Esophagus squamous epithelium (tissue), 4 donors: Measurements from ENCODE around the gene SPOPL.

Source experiments
- CTCF ChIP-seq, 6 experiments: fragments of 450-650 bp in 4 of 6; fragments of 200-600 bp in 2 of 6; sonication (generic) in 2 of 6; IDR thresholded peaks; one replicate each; pipeline ENCODE4 v1.5.1; 2016 to 2019; ENCODE audit warnings: antibody characterized with exemption in 6 of 6, mild to moderate bottlenecking in 4 of 6, moderate library complexity in 4 of 6
- POLR2A ChIP-seq, 4 donors: fragments of 450-650 bp; IDR thresholded peaks; one replicate each; pipeline ENCODE4 v1.6.1; 2017; ENCODE audit warnings: antibody characterized with exemption in 4 of 4, mild to moderate bottlenecking in 4 of 4, moderate library complexity in 3 of 4

GRCh38 chr2:138537170-138537915 is 35.8 kb downstream of the SPOPL start:
- no peak for TF ChIP-seq CTCF (IDR thresholded peaks at IDR 0.05)
- no peak for TF ChIP-seq POLR2A (IDR thresholded peaks at IDR 0.05)
